ENCODE results near the gene DENND1A. TPM values are rescaled to one million over a fixed set of nuclear protein-coding genes. Genes with fewer than 3 reads are reported as not detected.

DENND1A gene
- total RNA-seq, 2 experiments from 2014 or later, result 23.7 to 29.5 TPM

DNA sequence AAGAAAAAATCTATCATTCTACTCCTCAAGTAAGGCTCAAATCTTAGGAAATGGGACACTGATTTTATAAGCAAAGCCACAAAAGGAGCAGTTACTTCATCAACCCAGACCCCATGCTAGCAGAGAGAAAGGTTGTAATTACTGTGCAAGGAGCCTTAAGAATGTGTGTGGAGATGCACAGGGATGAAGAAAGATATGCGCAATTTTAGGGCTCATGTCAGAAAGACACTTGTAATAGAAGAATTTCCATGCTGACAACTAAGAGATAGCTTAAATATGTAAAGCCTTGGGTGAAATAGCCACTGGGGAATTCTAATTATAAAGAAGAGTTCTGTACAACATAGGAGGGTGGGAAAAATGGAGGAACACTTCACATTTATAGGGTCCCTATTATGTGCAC is 432.1 kb downstream of the DENND1A start:
- H3K9me3 Mint-ChIP-seq (ENCODE audit: low read depth), result no peaks in the 10 kb centered on the region
- no peaks in the 10 kb centered on the region for H3K4me1 Mint-ChIP-seq
- H3K36me3 Mint-ChIP-seq (ENCODE audit: low read depth), result no peaks in the 10 kb centered on the region
- ChIA-PET POLR2A (no interaction called here), CTCF (no interaction called here)
- H3K27me3 Mint-ChIP-seq, result no peaks in the 10 kb centered on the region
- no peak overlapping the region for H3K27ac Mint-ChIP-seq
- DNase-seq, result no peak
- ATAC-seq, result no peak
- intact Hi-C loops (cut with DNase I, micrococcal nuclease), result no loop called here
- H3K4me3 Mint-ChIP-seq, result no peak overlapping the region

DNA sequence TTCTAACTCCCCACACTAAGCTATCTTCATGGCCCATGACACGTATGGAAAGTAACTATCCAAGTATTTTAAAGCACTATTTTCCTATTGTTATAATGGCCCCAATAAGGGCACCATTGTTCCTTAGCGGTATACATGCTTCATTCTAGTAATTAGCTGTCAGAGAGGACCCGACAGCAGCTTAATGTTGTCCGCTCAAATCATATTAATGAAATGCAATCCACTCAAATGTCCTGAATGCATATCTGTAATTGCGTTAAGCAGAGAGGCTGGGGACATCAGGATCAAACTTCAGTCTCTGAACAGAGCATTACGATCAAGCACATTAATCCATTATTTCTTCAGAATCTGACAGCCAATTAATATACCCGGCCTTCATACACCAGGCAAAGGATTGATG is 434.2 kb downstream of the DENND1A start:
- ChIA-PET CTCF (interaction anchor here (0.6 kb wide), 1 partner anchor 25 kb away, joined by 4 read pairs; no protein-coding TSS in a partner anchor), POLR2A (no interaction called here)
- no peak overlapping the region for H3K4me3 Mint-ChIP-seq
- H3K9me3 Mint-ChIP-seq (ENCODE audit: low read depth), result no peaks in the 10 kb centered on the region
- H3K27ac Mint-ChIP-seq, result no peak overlapping the region
- intact Hi-C loops (cut with DNase I, micrococcal nuclease), result no loop called here
- H3K4me1 Mint-ChIP-seq, result no peaks in the 10 kb centered on the region
- no peaks in the 10 kb centered on the region for H3K27me3 Mint-ChIP-seq
- H3K36me3 Mint-ChIP-seq (ENCODE audit: low read depth), result no peaks in the 10 kb centered on the region
- ATAC-seq, result no peak
- DNase-seq, result no peak

DNA sequence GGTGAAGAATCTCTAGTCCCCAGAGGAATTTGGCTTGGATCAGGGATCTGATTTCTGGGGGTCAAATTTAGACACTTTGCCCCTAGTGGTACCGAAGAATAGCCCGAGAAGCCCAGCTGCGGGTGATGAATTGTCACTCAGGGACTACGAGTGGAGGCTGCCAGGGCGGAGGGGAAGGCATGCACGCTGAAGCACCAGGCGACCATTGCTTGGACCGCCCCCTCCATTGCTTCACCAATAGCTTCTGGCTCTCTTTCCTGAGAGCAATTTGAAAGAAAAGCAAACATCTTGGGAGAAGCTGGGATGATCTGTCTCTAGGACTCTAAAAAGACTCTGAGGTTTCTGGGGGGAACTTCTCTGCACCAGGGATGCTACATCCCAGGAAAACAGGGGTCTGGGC is 436.3 kb downstream of the DENND1A start:
- ChIA-PET POLR2A (no interaction called here), CTCF (no interaction called here)

DNA sequence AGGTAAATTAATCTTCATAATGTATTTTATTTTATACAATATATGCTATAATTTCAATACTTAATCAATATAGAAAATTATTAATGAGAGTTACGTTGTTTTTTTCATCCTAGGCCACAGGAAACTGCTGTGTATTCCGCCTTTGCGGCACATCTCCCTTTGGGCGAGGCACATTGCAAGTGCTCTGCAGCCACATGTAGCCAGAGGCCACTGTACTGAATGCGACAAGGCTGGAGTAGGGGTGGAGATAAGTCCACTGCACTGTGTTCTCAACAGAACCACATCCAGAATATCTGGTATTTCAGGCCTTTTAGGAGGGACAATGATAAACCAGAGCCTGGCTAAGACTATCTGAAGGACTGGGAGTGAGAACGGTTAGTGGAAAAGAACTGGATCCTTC is 439.2 kb downstream of the DENND1A start:
- H3K36me3 Mint-ChIP-seq (ENCODE audit: low read depth), result no peaks in the 10 kb centered on the region
- no peaks in the 10 kb centered on the region for H3K27me3 Mint-ChIP-seq
- DNase-seq (no peak), ATAC-seq (no peak)
- no peak overlapping the region for H3K27ac Mint-ChIP-seq
- H3K4me1 Mint-ChIP-seq, result no peaks in the 10 kb centered on the region
- ChIA-PET CTCF (no interaction called here), POLR2A (no interaction called here)
- intact Hi-C loops (cut with DNase I, micrococcal nuclease), result no loop called here
- H3K9me3 Mint-ChIP-seq (ENCODE audit: low read depth), result no peaks in the 10 kb centered on the region
- no peak overlapping the region for H3K4me3 Mint-ChIP-seq

More for the DNA sequence above, 436.3 kb downstream of the DENND1A start:
- DNase-seq (no peak), ATAC-seq (no peak)
- intact Hi-C loops (cut with DNase I, micrococcal nuclease), result no loop called here
- Mint-ChIP-seq H3K4me3 (no peak overlapping the region), H3K36me3 (ENCODE audit: low read depth) (no peaks in the 10 kb centered on the region), H3K27ac (no peak overlapping the region), H3K4me1 (no peaks in the 10 kb centered on the region), H3K27me3 (no peaks in the 10 kb centered on the region), H3K9me3 (ENCODE audit: low read depth) (no peaks in the 10 kb centered on the region)

DNA sequence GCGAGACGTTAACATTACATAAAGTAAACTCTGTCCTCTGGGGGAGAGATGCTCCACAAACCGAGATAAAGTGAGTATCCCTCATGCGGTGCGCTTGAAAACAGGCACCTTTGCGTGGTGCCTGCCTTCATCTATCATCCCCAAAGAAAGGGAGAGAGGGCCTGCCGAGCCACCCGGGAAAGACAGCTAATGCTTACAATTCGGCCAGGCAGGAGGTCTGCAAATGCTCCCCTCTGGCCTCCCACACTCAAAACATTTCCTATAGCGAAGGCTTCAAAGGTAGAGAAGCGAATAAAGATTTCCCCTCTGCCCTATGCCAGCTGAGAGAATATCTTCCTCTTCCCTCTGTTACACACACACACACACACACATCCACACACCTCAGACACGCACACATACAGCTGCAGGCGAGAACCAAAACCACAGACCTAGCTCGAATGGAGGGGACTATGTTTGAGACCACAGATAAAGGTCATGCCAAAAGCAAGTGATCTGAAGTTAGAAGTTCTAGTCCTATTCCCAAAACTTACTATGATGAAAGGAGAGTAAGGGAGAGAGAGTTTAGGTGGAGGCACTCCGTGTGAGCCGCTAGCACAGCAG is 441.1 kb downstream of the DENND1A start:
- DNase-seq (no peak), ATAC-seq (no peak)
- Mint-ChIP-seq H3K27ac (no peak overlapping the region), H3K36me3 (ENCODE audit: low read depth) (no peaks in the 10 kb centered on the region), H3K9me3 (ENCODE audit: low read depth) (no peaks in the 10 kb centered on the region), H3K4me1 (no peaks in the 10 kb centered on the region), H3K27me3 (no peaks in the 10 kb centered on the region), H3K4me3 (no peak overlapping the region)
- CTCF ChIA-PET, result interaction anchor here (0.5 kb wide), 1 partner anchor 1150 kb away, joined by 3 read pairs; no protein-coding TSS in a partner anchor
- intact Hi-C loops (cut with DNase I, micrococcal nuclease), result no loop called here
- POLR2A ChIA-PET, result no interaction called here

DNA sequence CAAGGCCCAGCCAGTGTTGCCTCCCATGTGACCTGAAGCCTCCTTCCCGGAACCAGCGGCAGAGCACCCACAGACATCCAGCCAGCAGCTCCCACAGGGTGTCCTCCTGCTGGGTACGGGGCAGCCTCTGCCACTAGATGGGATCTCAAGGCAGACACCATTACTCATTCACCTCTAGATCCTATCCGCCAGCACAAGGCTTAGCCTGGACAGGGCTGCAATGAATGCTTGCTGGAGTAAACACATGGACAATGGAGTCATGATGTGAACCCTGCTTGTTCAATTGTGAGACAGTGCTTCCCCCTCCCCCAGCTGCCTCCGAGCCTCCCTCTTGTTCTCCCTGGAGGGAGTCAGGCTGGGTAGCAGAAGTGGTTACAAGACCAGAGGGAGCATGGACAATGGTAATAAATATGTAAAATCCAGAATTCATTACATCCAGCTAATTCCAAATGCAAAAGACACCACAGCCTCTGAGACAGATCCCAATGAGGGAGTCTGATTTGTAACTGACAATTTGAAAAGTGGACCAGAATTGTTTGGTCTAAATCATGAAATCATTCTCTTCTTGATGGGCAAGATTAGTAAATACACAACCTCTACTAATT is 441.9 kb downstream of the DENND1A start:
- intact Hi-C loops (cut with DNase I, micrococcal nuclease), result no loop called here
- ATAC-seq (no peak), DNase-seq (no peak)
- Mint-ChIP-seq H3K27me3 (no peaks in the 10 kb centered on the region), H3K36me3 (ENCODE audit: low read depth) (no peaks in the 10 kb centered on the region), H3K27ac (no peak overlapping the region), H3K4me3 (no peak overlapping the region), H3K4me1 (no peaks in the 10 kb centered on the region), H3K9me3 (ENCODE audit: low read depth) (no peaks in the 10 kb centered on the region)
- ChIA-PET POLR2A (no interaction called here), CTCF (interaction anchor here (0.5 kb wide), 1 partner anchor 1150 kb away, joined by 3 read pairs; no protein-coding TSS in a partner anchor)

DNA sequence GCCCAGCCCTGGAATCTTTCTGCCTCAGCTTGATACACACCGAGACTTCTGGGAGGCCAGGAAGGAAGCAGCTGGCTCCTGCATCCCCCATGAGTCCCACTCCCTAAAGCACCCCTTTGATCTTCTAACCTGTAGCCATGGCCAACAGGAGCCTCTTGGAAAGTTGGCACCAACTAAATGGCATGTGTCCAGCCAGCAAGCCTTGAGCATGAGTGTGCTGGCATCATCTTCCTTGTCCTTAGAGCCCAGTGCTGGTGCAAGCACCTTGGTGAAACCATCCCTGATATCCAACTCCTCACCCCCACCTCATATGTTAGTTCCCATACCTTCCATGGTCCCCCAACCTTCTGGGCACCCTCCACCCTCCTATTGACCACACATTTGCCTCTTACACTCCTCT is 443.5 kb downstream of the DENND1A start:
- CTCF ChIA-PET, result interaction anchor here (0.6 kb wide), 1 partner anchor 581 kb away, joined by 3 read pairs; the partner anchor contains the start of gene RC3H2
- Mint-ChIP-seq H3K9me3 (ENCODE audit: low read depth) (no peaks in the 10 kb centered on the region), H3K36me3 (ENCODE audit: low read depth) (no peaks in the 10 kb centered on the region), H3K4me3 (no peak overlapping the region), H3K27ac (no peak overlapping the region), H3K27me3 (no peaks in the 10 kb centered on the region), H3K4me1 (no peaks in the 10 kb centered on the region)
- POLR2A ChIA-PET, result no interaction called here
- DNase-seq (no peak), ATAC-seq (no peak)
- intact Hi-C loops (cut with DNase I, micrococcal nuclease), result no loop called here

DNA sequence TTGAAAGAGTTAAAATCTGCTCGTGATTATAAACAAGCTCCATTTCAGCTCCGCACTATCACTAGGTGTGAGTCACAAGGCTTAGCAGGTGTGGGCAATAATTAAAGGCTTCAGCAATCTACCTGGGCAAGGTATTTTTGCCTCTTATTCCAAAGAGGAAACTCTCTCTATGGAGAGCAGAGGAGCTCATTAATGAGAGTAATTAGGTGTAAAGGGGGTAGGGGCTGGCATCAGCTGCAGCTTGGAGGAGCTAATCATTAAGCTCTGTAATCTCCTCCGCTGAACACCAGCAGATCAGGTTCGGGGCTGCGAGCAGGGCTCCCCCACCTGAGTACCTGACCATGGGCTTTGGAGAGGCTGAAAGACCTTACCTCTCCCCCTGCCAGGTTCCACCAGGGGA is 444.7 kb downstream of the DENND1A start:
- Mint-ChIP-seq H3K27ac (no peak overlapping the region), H3K36me3 (ENCODE audit: low read depth) (no peaks in the 10 kb centered on the region), H3K9me3 (ENCODE audit: low read depth) (no peaks in the 10 kb centered on the region), H3K27me3 (no peaks in the 10 kb centered on the region), H3K4me3 (no peak overlapping the region), H3K4me1 (no peaks in the 10 kb centered on the region)
- intact Hi-C loops (cut with DNase I, micrococcal nuclease), result no loop called here
- ATAC-seq (no peak), DNase-seq (no peak)
- POLR2A ChIA-PET, result no interaction called here
- CTCF ChIA-PET, result no interaction called here

DNA sequence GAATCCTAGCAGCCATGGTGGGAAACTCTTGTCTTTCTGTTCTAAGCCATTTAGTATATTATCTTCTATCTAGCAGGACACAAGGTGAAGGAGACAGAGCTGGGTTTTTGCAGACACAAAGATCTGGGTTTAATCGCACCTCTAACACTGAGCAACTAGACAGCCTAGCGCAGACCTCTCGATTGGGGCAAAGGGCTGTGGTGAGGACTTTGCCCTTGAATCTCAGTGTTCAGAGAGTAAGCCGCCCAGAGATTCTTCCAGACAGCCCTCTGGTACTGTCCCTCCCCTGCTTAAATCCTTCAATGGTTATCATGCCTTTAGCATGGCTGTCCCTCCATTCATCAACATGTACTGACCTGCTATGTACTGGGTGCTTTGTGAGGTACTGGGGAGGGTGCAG is 445.8 kb downstream of the DENND1A start:
- intact Hi-C loops (cut with DNase I, micrococcal nuclease), result no loop called here
- ChIA-PET CTCF (interaction anchor here (0.7 kb wide), 1 partner anchor 704 kb away, joined by 3 read pairs; no protein-coding TSS in a partner anchor), POLR2A (no interaction called here)
- H3K4me3 Mint-ChIP-seq, result no peak overlapping the region
- H3K27ac Mint-ChIP-seq, result no peak overlapping the region
- H3K36me3 Mint-ChIP-seq (ENCODE audit: low read depth), result no peaks in the 10 kb centered on the region
- DNase-seq (no peak), ATAC-seq (no peak)
- no peaks in the 10 kb centered on the region for H3K9me3 Mint-ChIP-seq (ENCODE audit: low read depth)
- H3K4me1 Mint-ChIP-seq, result no peaks in the 10 kb centered on the region
- no peaks in the 10 kb centered on the region for H3K27me3 Mint-ChIP-seq

DNA sequence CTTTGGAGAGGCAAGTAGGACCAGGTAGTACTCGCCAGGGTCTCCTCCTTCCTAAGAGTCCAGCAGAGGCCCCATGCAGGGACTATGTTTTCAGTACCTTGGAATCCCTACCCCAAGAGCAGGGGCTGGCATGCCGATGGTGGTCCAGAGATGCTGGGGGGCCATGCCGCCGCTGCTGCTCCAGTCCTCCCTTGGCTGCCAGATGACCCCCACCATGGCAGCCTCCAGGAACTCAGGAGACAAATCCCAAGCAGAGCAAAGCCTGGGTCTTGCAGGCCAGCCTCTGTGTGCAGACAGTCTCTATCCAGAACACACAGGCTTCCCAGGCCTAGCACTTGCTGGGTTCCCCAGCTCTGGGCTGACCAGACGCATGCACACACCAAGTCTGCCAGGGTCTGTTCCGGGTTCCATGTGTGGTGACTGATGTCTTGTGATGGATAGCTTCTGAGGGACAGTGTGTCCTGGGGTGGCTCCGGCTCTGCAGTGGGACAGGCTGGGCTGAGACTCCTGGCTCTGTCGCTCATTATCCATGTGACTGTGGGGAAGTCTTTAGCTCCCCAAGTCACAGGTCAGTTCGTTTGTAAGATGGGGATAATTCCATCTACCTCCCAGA is 446.6 kb downstream of the DENND1A start:
- DNase-seq (no peak), ATAC-seq (no peak)
- H3K36me3 Mint-ChIP-seq (ENCODE audit: low read depth), result no peaks in the 10 kb centered on the region
- no peaks in the 10 kb centered on the region for H3K9me3 Mint-ChIP-seq (ENCODE audit: low read depth)
- H3K4me1 Mint-ChIP-seq, result no peaks in the 10 kb centered on the region
- no peak overlapping the region for H3K27ac Mint-ChIP-seq
- intact Hi-C loops (cut with DNase I, micrococcal nuclease), result no loop called here
- ChIA-PET CTCF (interaction anchor here (0.7 kb wide), 1 partner anchor 705 kb away, joined by 3 read pairs; no protein-coding TSS in a partner anchor), POLR2A (no interaction called here)
- no peak overlapping the region for H3K4me3 Mint-ChIP-seq
- H3K27me3 Mint-ChIP-seq, result no peaks in the 10 kb centered on the region

DNA sequence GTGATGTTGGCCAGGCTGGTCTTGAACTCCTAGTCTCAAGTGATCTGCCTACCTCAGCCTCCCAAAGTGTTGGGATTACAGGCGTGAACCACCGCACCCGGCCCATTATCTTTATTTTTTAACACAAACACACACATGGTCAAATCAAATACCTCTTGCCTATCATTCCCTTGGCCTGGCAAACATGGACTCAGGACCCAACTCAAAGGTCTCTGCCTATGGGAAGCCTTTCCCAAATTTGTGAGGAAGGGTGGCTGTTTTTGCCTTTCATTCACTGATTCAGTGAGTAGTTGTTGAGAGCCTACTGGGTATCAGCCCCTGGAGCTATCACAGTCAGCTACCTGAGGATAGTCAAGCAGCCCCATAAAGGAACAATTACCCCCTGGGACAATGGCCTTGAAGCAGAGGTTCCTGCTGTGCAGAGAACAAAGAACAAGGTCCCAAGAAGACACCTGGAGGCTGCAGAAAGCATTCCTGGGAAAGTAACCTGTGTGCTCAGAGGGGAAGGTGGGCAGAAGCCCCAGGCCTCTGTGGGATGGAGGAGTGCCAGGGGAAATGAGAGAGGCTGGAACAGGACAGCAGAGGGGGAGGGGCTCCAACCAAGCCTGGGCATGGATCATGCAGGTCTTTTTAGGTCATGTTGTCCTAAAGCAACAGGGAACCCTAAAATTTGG is 447.5 kb downstream of the DENND1A start:
- H3K27me3 Mint-ChIP-seq, result no peaks in the 10 kb centered on the region
- no peak overlapping the region for H3K4me3 Mint-ChIP-seq
- no peaks in the 10 kb centered on the region for H3K36me3 Mint-ChIP-seq (ENCODE audit: low read depth)
- ChIA-PET CTCF (no interaction called here), POLR2A (no interaction called here)
- intact Hi-C loops (cut with DNase I, micrococcal nuclease), result no loop called here
- ATAC-seq (no peak), DNase-seq (no peak)
- H3K27ac Mint-ChIP-seq, result no peak overlapping the region
- no peaks in the 10 kb centered on the region for H3K9me3 Mint-ChIP-seq (ENCODE audit: low read depth)
- no peaks in the 10 kb centered on the region for H3K4me1 Mint-ChIP-seq

All from activated CD4-positive, alpha-beta T cell treated with anti-CD3 and anti-CD28 coated beads for 36 hours (primary cell).